GM19455 (cell line): Measurements from ENCODE around the gene FXYD3.

Source experiments
- ATAC-seq: cut with Tn5 transposase; IDR thresholded peaks from one replicate; pipeline ENCODE4 v1.9.1; 2021; ENCODE audit not compliant: unreplicated experiment

The FXYD3 gene

GRCh38 chr19:35115177-35115951 is at the start of gene FXYD3:
Gene FXYD3 (plus strand): TSS chr19:35115823. CDS start chr19:35119377, 3,554 bp downstream.
- no peak for ATAC-seq

- ATAC-seq, result no peak
Measured at GRCh38 chr19:35066121-35066520, 49.5 kb upstream of the FXYD3 start.

DNA sequence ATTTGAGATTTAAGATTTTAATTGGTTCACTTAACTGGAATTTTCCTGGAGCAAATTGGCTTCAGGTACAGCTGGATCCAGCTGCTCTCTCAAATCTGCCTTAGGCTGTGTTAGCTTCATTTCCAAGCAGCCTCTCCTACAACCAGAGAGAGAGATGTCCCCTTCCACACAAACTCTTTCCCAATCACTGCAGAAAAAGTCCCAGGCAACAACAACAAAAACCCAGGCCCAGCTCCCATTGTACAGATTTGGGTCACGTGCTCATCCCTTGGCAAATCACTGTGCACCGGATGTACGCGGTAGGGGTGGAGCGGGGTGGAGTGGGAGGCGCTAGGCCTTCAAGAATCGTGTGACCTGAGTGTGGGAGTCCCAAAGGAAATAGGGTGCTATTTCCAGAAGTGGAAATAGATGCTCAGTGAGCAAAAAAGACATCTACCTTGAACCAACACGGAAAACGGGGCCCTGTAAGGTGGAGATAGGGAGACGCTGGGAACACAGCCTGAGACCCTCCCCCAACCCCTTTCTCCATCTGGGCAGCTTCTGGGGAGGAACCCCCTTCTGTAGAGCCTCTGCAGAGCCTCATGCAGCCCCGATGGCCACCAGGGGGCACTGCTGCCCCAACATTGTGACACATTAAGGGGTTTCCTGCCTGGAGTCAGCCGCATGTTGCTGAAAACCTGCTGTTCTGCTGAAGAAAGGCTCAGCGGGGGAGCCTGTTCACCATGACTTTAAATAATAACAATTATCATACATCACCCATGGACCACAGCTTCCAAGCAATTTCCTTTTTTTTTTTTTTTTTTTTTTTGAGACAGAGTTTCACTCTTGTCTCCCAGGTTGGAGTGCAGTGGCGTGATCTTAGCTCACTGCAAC is 48.7 kb upstream of the FXYD3 start:
- ATAC-seq, result peak; percentile 78

GRCh38 chr19:35068941-35069634 is 46.5 kb upstream of the FXYD3 start:
- ATAC-seq, result no peak

GRCh38 chr19:35069696-35070095 is 45.9 kb upstream of the FXYD3 start:
- ATAC-seq, result no peak

DNA sequence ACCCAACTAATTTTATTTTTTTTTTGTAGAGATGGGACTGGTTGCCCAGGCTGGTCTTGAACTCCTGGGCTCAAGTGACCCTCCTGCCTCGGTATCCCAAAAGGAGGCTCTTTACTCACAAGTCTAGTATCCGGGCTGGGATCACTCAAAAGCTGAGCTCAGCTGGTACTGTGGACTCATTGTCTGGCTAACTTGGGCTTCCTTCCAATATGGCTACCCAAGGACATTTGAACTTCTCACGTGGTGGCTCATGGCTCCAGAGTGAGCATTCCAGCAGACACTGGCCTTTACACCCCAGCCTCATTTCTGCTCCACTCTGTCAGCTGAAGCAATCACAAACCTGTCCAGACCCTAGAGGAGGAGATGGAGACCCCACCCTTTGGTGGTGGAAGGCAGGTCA is 45.2 kb upstream of the FXYD3 start:
- no peak for ATAC-seq

DNA sequence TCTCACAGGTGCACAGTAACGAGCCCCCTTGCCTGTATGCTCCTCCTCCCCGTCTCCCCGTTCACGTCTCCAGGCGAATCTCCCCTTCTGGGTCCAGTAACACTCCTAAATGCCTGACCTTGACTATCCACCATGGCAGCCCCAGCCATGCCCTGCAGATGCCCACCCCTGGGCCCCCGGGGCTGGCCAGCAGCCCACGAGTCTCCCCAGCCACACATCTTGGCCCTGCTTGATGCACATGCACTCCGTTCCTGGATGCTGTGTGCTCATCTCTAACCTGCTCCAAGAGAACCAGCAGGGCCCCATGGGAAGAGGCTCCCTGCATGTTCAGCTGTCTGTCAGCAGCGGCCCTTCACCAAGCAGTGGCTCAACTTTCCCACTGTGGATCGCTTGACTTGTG is 42.1 kb upstream of the FXYD3 start:
- ATAC-seq, result no peak

DNA sequence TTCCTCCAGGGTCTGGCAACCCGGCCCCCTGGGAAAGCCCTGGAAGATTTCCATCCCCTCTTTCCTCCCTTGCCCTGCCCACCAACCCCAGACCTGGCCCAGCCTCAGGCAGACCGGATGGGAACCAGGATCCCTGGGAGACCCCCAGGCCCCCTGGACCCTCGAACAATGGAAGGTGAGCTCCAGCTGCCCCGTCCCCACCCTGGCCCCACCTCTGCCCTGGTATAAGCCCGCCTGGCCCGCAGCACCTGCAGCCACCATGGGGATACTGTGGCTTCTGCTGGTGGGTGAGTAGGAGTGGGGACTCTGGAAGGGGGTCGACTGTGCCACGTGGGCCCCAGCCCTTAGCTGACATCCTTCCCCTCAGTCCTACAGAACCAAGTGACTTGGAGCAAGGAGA is 41.7 kb upstream of the FXYD3 start:
- no peak for ATAC-seq

GRCh38 chr19:35074426-35075201 is 41.0 kb upstream of the FXYD3 start:
- no peak for ATAC-seq

DNA sequence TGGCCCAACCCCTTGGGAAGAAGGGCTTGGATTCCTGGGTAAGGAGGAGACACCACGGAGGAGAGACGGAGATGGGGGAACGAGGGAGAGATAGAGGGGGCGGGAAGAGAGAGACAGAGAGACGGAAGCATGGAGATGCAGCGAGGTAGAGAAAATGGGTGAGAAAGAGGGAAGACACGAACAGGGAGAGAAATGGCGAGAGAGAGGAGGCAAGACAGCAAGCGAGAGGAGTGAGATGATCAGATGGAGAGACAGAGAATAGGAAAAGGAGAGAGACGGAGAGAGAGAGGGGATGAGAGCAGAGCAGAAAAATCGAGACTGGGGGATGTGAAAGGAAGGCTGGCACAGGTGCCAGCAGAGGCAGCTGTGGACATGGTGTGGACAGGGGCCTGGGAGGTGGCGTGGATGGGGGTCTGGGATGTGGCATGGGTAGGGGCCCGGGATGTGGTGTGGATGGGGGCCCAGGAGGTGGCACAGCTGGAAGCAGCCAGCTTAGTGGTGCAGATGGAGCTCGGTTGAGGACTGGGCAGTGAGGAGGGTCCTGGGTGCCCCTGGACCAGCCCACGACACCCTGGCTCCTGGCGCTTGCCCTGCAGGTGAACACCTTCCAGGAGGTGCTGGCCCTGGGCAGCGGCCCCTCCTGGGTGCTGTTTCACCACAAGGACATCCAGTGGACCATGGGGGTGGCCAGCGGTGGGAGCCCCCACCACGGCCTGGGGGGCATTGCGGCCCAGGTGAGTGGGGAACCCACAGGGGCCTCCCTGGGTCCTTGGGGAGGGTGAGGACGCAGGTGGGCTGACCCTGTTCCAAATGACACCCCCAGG is 40.2 kb upstream of the FXYD3 start:
- ATAC-seq, result no peak

DNA sequence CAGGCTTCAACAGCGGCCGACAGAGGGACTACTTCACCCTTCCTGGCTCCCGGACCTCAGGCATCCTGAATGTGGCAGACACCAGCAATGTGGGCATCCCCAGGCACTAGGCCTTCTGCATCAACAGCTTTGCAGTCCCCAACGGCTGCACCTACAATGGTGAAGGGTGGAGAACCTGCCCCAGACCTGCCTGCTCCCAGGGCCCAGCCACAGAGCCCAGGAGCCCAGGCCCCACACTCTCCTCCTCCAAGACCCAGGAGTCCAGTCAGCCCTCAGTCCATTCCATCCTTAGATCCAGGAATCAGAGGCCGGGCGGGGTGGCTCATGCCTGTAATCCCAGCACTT is 39.6 kb upstream of the FXYD3 start:
- no peak for ATAC-seq

DNA sequence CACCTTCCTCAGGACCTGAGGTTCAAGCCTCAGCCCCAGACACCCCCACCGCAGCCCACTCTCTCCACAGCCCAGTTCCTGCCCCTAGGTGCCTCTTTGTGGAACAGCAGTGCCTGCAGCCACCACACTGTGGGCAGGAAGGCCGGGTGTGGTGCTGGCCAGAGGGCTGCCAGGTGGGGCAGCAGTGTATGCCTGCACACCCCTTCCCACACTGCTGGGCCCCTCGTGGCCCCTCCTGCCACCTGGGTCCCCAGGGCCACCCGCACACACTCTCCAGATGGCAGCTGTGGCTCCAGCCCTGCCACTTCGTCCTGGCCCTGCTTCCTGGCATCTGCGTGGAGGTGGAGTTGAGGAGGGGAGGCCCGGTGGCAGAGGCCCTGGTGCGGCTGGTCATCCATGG is 39.0 kb upstream of the FXYD3 start:
- no peak for ATAC-seq

- no peak for ATAC-seq
Measured at GRCh38 chr19:35077411-35078223, 38.0 kb upstream of the FXYD3 start.

DNA sequence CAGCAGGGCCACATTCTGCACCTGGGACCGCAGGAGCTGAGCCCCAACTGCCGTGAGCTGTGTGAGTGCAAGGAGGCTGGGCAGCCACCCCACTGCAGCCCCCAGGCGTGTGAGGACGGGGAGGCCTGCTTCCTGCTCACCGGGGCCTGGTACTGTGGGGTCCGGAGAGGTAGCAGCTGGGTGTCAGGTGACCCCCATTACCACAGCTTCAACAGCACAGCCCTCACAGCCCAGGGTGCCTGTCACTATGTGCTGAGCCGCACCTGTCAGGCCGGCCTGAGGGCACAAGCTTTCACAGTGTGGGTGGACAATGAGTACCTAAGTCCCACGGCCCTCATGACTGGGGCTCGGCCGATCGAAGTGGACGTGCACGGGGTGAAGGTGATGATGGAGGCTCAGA is 35.8 kb upstream of the FXYD3 start:
- no peak for ATAC-seq

GRCh38 chr19:35080613-35081170 is 34.9 kb upstream of the FXYD3 start:
- ATAC-seq, result no peak

GRCh38 chr19:35081201-35081600 is 34.4 kb upstream of the FXYD3 start:
- ATAC-seq, result no peak

DNA sequence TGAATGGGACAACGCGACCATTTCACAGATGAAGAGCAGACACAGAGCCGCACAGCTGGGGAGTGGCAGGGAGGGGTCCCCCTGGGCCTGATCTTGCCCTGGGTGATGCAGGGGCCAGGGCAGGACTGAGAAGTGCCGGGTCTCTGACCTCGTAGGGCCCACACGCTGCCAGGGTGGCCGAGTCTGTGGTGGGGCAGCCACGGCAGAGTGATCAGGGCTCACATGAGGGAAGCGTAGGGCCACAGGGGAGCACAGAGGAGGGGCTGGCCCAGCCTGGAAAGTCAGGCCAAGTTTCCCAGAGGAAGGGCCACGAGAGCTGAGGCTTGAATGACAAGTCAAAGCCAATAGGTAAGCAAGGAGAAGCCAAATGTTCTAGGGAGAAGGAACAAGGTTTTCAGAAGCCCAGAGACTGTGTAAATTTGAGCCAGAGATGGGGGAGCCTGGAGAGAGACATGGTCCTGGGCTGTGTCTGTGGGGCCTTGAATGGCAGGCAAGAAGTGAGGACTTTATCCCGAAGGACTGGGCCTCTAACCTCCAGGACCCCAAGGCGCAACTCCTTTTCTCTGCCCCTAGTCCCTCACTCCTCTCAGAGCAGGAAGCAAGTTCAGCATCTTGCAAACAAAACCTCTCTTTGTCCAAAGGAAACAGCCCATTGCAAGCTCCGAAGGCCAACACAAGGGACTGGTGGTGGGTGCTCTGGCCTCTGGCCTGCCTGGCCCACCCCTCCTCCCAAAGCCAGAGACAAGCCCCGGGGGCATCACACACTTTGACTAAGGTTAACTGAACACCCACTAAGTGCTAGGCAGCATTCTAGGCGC is 31.7 kb upstream of the FXYD3 start:
- no peak for ATAC-seq

GRCh38 chr19:35084509-35084762 is 31.2 kb upstream of the FXYD3 start:
- no peak for ATAC-seq
